HepG2 (cell line): Measurements from ENCODE around the gene WDR31. TPM values are rescaled to one million over a fixed set of nuclear protein-coding genes. Genes with fewer than 3 reads are reported as not detected.

Experiments used
- ATAC-seq: fragments of 200-7000 bp; cut with Tn5 transposase; 3 replicates; pipeline ENCODE4 v1.9.1; 2020; ENCODE audit warnings: mild to moderate bottlenecking, moderate library complexity
- BruUV-seq: library from RNA; stranded (reverse); fragments of 400-500 nt; replicated peaks from 2 replicates; lab custom pipeline; 2021; lab: Mats Ljungman, UMichigan
- CTCF ChIA-PET: fragments of 300-600 bp; formaldehyde crosslinking; extraction: SDS; loops from one replicate; lab custom pipeline; 2021; ENCODE audit warnings: low total read pairs, inconsistent platforms, low intra/inter-chr PET ratio; lab: Yijun Ruan, JAX
- POLR2A ChIA-PET: fragments of 350-600 bp; sonication (Branson Sonifier 250); formaldehyde crosslinking; loops from one replicate; lab custom pipeline; 2020; ENCODE audit warnings: antibody characterized with exemption, inconsistent platforms; lab: Yijun Ruan, JAX
- DNase-seq: peaks from one replicate; pipeline ENCODE4 v3.0.0-alpha.2; 2015; ENCODE audit warnings: low spot score
- FAIRE-seq: peaks from 3 replicates; lab custom pipeline; 2011; peaks lifted over from hg19 to GRCh38; lab: Jason Lieb, UNC
- H2AFZ ChIP-seq: one replicate; pipeline ENCODE4 v1.6.1; 2011; ENCODE audit warnings: low read length, inconsistent platforms
- H3K27ac ChIP-seq: fragments of 300-600 bp; 3 replicates; pipeline ENCODE4 v1.8.0; 2011; ENCODE audit warnings: mixed run types, mild to moderate bottlenecking, mixed read lengths, low read length, inconsistent platforms; ENCODE audit not compliant: insufficient read depth; ENCODE audit errors: extremely low read length
- H3K27me3 ChIP-seq, 2 experiments: fragments of 200-600 bp in 1 of 2; 2 replicates in 1 of 2; 3 replicates in 1 of 2; pipeline versions ENCODE4 v1.6.0 to v1.8.0; 2011; ENCODE audit warnings: low read length in 2 of 2, mild to moderate bottlenecking in 2 of 2, moderate library complexity in 2 of 2, inconsistent platforms in 1 of 2; ENCODE audit not compliant: insufficient read depth in 2 of 2, control insufficient read depth in 1 of 2
- H3K36me3 ChIP-seq, 2 experiments: fragments of 200-600 bp in 1 of 2; replicated peaks in 1 of 2; 2 replicates in 1 of 2; 3 replicates in 1 of 2; pipeline versions ENCODE4 v1.5.1 to v1.8.0; 2011; ENCODE audit warnings: low read length in 2 of 2, inconsistent platforms in 1 of 2; ENCODE audit not compliant: insufficient read depth in 2 of 2, control insufficient read depth in 1 of 2
- H3K4me1 ChIP-seq: 2 replicates; pipeline ENCODE4 v1.5.1; 2012; ENCODE audit warnings: low read length, inconsistent platforms; ENCODE audit not compliant: insufficient read depth
- H3K4me2 ChIP-seq: 2 replicates; pipeline ENCODE4 v1.6.0; 2011; ENCODE audit warnings: low read depth, low read length, inconsistent platforms
- H3K4me3 ChIP-seq, 3 experiments: fragments of 200-600 bp in 1 of 3; sonication (generic), shearing (Covaris generic) in 1 of 3; replicated peaks in 1 of 3; 2 replicates each; pipeline ENCODE4 v1.5.1; 2011 to 2016; ENCODE audit warnings: low read length in 3 of 3, inconsistent platforms in 2 of 3, low read depth in 2 of 3, mild to moderate bottlenecking in 2 of 3, control low read depth in 1 of 3, mixed read lengths in 1 of 3; ENCODE audit not compliant: insufficient read depth in 1 of 3
- H3K79me2 ChIP-seq: one replicate; pipeline ENCODE4 v1.6.1; 2011; ENCODE audit warnings: low read length, inconsistent platforms; ENCODE audit not compliant: insufficient read depth
- H3K9ac ChIP-seq: 2 replicates; pipeline ENCODE4 v1.6.0; 2011; ENCODE audit warnings: mild to moderate bottlenecking, low read depth, low read length, inconsistent platforms; ENCODE audit not compliant: insufficient read depth
- H3K9me3 ChIP-seq: 2 replicates; pipeline ENCODE4 v1.5.1; 2012; ENCODE audit warnings: mild to moderate bottlenecking, low read length
- H4K20me1 ChIP-seq: 2 replicates; pipeline ENCODE4 v1.6.0; 2011; ENCODE audit warnings: inconsistent platforms, mild to moderate bottlenecking, low read length, moderate library complexity; ENCODE audit not compliant: insufficient read depth
- ATAD3A ChIP-seq: sonication (generic); formaldehyde crosslinking; IDR thresholded peaks from 2 replicates; pipeline ENCODE4 v1.4.0; 2020; ENCODE audit warnings: missing genetic modification reagents
- BRD4 ChIP-seq: sonication (generic); formaldehyde crosslinking; IDR thresholded peaks from 2 replicates; pipeline ENCODE4 v1.4.0; 2020; ENCODE audit warnings: missing genetic modification reagents
- ELF3 ChIP-seq: IDR thresholded peaks from 2 replicates; pipeline ENCODE4 v1.6.1; 2016; ENCODE audit warnings: missing genetic modification reagents, missing compliant biosample characterization
- ONECUT2 ChIP-seq: sonication (generic); formaldehyde crosslinking; IDR thresholded peaks from 2 replicates; pipeline ENCODE4 v1.4.0; 2020; ENCODE audit warnings: missing genetic modification reagents
- PHB2 ChIP-seq: fragments of 450-650 bp; IDR thresholded peaks from 2 replicates; pipeline ENCODE4 v1.6.1; 2018; ENCODE audit not compliant: partially characterized antibody
- ZNF644 ChIP-seq: IDR thresholded peaks from 2 replicates; pipeline ENCODE4 v1.6.1; 2016; ENCODE audit warnings: low read depth
- ZSCAN30 ChIP-seq: sonication (generic); formaldehyde crosslinking; IDR thresholded peaks from 2 replicates; pipeline ENCODE4 v1.5.0; 2020; ENCODE audit warnings: mild to moderate bottlenecking, missing genetic modification reagents
- WGBS: methylation state at CpG from one replicate; pipeline ENCODE4 v1.1.6; 2017; ENCODE audit warnings: low lambda C conversion rate; 5-methylcytosine and 5-hydroxymethylcytosine counted together
- in situ Hi-C: cut with HindIII; loops from 2 replicates; pipeline ENCODE4 v1.10.0; 2017; ENCODE audit warnings: low pct_unique_long_range_greater_than_20kb; ENCODE audit not compliant: extremely low pct_ligation_motif_present
- intact Hi-C: fragments of 100-400 bp; cut with micrococcal nuclease; formaldehyde crosslinking; loops from one replicate; pipeline ENCODE4 v1.10.0; 2022; ENCODE audit not compliant: unreplicated experiment
- polyA plus RNA-seq, 8 experiments: library from polyadenylated mRNA; depleted of rRNA in 3 of 8; stranded (reverse) in 7 of 8; unstranded in 1 of 8; fragments of >200 nt; fragmentation: Illumina TruSeq in 4 of 8; extraction: Trizol in 4 of 8; gene quantifications; 2 replicates each; pipeline versions ENCODE4 v1.2.1 to v1.2.3, GENCODE V29; 2011 to 2016; ENCODE audit warnings: low read depth in 4 of 8, missing spikeins in 1 of 8, mixed read lengths in 1 of 8; ENCODE audit not compliant: insufficient read depth in 1 of 8
- total RNA-seq, 5 experiments: library from RNA; depleted of rRNA; stranded (reverse); fragments of >200 nt; fragmentation: Illumina TruSeq; extraction: Trizol; gene quantifications; 2 replicates each; pipeline ENCODE4 v1.2.3, GENCODE V29; 2016; ENCODE audit warnings: low read depth in 1 of 5
- TF ChIP-seq, protein P1 (sequence below), 2 experiments: sonication (generic) in 1 of 2; formaldehyde crosslinking in 1 of 2; IDR thresholded peaks; 2 replicates each; pipeline versions ENCODE4 v1.4.0 to v1.6.1; 2018 to 2020; ENCODE audit warnings: missing genetic modification reagents in 2 of 2, borderline replicate concordance in 1 of 2, low read depth in 1 of 2, mild to moderate bottlenecking in 1 of 2, missing biosample characterization in 1 of 2
- TF ChIP-seq, protein P2 (sequence below): sonication (generic); formaldehyde crosslinking; IDR thresholded peaks from 2 replicates; pipeline ENCODE4 v1.5.1; 2020; ENCODE audit warnings: missing genetic modification reagents, mild to moderate bottlenecking, borderline replicate concordance
- TF ChIP-seq, protein P3 (sequence below): sonication (generic); formaldehyde crosslinking; conservative IDR thresholded peaks from 2 replicates; pipeline ENCODE4 v1.8.0; 2022; ENCODE audit warnings: low read depth, missing genetic modification reagents
- TF ChIP-seq, protein P4 (sequence below): IDR thresholded peaks from 2 replicates; pipeline ENCODE4 v1.6.1; 2016; ENCODE audit warnings: missing compliant biosample characterization, missing genetic modification reagents, borderline replicate concordance

Gene WDR31
- total and polyA plus RNA-seq, 2 of the 13 experiments (the other 11 are each of a cell fraction or from before 2014, with no cell fraction given) = 0.33 to 1.7 TPM

DNA sequence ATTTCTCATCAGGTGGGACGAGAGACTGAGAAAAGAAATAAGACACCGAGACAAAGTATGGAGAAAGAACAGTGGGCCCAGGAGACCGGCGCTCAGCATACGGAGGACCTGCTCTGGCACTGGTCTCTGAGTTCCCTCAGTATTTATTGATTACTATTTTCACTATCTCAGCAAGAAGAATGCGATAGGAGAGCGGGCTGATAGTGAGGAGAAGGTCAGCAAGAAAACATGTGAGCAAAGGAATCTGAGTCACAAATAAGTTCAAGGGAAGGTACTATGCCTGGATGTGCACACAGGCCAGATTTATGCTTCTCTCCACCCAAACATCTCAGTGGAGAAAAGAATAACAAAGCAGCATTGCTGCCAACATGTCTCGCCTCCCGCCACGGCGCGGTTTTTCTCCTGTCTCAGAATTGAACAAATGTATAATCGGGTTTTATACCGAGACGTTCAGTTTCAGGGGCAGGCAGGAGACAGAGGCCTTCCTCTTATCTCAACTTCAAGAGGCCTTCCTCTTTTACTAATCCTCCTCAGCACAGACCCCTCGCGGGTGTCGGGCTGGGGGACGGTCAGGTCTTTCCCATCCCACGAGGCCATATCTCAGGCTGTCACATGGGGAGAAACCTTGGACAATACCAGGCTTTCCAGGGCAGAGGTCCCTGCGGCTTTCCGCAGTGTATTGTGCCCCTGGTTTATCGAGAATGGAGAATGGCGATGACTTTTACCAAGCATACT lies 39.2 kb upstream of the WDR31 start (continued):
- 0 out of 2 replicates have a peak, but pooled peaks have one; percentile 8 for TF ChIP-seq ELF3 (CRISPR knock-in tag)
- peak; percentile 62 for TF ChIP-seq ONECUT2 (CRISPR knock-in tag)
- peak; percentile 61; the same call in 1 of the 2 replicates for TF ChIP-seq BRD4 (CRISPR knock-in tag)
- TF ChIP-seq, protein P1, sequence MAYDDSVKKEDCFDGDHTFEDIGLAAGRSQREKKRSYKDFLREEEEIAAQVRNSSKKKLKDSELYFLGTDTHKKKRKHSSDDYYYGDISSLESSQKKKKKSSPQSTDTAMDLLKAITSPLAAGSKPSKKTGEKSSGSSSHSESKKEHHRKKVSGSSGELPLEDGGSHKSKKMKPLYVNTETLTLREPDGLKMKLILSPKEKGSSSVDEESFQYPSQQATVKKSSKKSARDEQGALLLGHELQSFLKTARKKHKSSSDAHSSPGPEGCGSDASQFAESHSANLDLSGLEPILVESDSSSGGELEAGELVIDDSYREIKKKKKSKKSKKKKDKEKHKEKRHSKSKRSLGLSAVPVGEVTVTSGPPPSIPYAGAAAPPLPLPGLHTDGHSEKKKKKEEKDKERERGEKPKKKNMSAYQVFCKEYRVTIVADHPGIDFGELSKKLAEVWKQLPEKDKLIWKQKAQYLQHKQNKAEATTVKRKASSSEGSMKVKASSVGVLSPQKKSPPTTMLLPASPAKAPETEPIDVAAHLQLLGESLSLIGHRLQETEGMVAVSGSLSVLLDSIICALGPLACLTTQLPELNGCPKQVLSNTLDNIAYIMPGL (CRISPR knock-in tag; IDR thresholded peaks at IDR 0.05; ENCODE audit: borderline replicate concordance in 1 of 2, low read depth in 1 of 2) = 0 out of 4 replicates have a peak, but pooled peaks of 1 of the 2 experiments have one; percentile 24
- TF ChIP-seq, all 625 proteins: peak for 44; not testable (repeated sequence) for 581

DNA sequence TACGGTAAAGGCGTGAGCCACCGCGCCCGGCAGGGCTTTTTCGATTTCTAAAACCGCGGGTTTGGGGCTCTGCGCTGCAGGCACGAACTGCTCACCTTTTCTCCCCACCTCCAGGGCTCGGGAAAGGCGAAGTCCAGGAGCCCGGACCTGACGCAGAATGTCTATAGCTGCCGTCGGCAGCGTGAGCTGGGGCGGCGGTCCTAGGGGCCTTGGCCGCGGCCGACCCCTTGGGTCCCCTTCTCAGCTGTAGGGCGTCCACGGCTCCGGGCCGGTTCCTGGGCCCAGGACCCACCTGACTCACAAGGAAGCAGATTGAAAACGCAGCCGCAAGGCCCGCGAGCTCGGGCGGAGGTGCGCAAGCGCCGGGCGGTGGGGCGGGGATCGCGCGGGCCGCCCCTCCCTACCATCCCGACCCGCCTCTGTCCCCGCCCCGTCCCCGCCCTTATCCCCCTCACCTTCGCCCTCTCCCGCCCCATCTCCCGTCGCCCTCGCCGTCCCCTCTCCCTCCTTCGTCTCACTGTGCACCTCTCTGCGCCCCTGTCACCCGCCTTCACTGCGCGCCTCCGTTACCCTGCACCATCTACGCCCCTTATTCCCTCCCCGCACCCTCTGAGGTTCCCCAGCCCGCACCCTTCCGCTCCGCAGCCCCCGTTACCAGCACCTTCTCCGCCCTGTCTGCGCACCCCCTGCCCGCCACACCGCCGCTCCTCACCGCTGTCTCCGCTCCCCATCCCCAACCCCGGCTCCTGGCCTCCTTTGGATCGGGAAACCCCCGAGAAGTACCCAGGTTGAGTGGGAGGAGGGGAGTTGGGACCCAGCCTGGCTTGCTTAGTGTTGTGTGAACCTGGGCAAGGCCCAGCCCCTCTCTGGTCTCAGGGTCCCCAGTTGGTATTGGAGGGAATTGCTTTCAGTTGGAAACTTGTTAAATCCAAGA lies 36.8 kb upstream of the WDR31 start, which contains the start of gene HDHD3:
HDHD3 (minus strand) TSS at position 353 of the 934 bp plus-strand sequence. CDS start 2,632 bp downstream, outside the sequence.
- BruUV-seq = no TSS peak
- no peaks in the 10 kb centered on the region for H3K9me3 ChIP-seq
- H3K4me2 ChIP-seq = peak within 1 kb of the TSS; percentile 90
- in situ Hi-C loops (no loop called here), intact Hi-C loops (loop anchor here (1.0 kb wide), 1 partner anchor 24 kb away; the partner anchor contains the start of gene ALAD)
- peaks cover 16% of the 10 kb centered on the region for H4K20me1 ChIP-seq
- H2AFZ ChIP-seq = no peak within 1 kb of the TSS
- FAIRE-seq (no peak), DNase-seq (peak; percentile 71), ATAC-seq (peak; percentile 83)
- H3K27me3 ChIP-seq = no peaks in the 10 kb centered on the region
- H3K4me1 ChIP-seq = peaks cover 80% of the 10 kb centered on the region
- ChIA-PET POLR2A (interaction anchor here (0.7 to 3.5 kb wide), 9 partner anchors 11 to 187 kb away, joined by 3 to 35 read pairs (median 7); partner anchors contain the start of genes ALAD, C9orf43, POLE3 and WDR31), CTCF (no interaction called here)
- peak within 1 kb of the TSS; percentile 80 to 99 (median 84) for H3K4me3 ChIP-seq
- peaks cover 4 to 10% of the 10 kb centered on the region in 2 experiments; a peak in 3 of 5 replicates for H3K36me3 ChIP-seq
- H3K9ac ChIP-seq = peak within 1 kb of the TSS; percentile 89
- H3K27ac ChIP-seq = peak within 1 kb of the TSS; percentile 94
- WGBS = under 1% methylated on average over 48 of the region's 74 CpGs
- peaks cover 15% of the 10 kb centered on the region for H3K79me2 ChIP-seq
- TF ChIP-seq, protein P2, sequence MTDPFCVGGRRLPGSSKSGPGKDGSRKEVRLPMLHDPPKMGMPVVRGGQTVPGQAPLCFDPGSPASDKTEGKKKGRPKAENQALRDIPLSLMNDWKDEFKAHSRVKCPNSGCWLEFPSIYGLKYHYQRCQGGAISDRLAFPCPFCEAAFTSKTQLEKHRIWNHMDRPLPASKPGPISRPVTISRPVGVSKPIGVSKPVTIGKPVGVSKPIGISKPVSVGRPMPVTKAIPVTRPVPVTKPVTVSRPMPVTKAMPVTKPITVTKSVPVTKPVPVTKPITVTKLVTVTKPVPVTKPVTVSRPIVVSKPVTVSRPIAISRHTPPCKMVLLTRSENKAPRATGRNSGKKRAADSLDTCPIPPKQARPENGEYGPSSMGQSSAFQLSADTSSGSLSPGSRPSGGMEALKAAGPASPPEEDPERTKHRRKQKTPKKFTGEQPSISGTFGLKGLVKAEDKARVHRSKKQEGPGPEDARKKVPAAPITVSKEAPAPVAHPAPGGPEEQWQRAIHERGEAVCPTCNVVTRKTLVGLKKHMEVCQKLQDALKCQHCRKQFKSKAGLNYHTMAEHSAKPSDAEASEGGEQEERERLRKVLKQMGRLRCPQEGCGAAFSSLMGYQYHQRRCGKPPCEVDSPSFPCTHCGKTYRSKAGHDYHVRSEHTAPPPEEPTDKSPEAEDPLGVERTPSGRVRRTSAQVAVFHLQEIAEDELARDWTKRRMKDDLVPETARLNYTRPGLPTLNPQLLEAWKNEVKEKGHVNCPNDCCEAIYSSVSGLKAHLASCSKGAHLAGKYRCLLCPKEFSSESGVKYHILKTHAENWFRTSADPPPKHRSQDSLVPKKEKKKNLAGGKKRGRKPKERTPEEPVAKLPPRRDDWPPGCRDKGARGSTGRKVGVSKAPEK = no peak
- TF ChIP-seq, protein P3, sequence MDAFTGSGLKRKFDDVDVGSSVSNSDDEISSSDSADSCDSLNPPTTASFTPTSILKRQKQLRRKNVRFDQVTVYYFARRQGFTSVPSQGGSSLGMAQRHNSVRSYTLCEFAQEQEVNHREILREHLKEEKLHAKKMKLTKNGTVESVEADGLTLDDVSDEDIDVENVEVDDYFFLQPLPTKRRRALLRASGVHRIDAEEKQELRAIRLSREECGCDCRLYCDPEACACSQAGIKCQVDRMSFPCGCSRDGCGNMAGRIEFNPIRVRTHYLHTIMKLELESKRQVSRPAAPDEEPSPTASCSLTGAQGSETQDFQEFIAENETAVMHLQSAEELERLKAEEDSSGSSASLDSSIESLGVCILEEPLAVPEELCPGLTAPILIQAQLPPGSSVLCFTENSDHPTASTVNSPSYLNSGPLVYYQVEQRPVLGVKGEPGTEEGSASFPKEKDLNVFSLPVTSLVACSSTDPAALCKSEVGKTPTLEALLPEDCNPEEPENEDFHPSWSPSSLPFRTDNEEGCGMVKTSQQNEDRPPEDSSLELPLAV (CRISPR knock-in tag) = no peak
- TF ChIP-seq ZSCAN30 (CRISPR knock-in tag) (no peak), PHB2 (no peak), ZNF644 (CRISPR knock-in tag) (no peak), ATAD3A (no peak)
- TF ChIP-seq, protein P4, sequence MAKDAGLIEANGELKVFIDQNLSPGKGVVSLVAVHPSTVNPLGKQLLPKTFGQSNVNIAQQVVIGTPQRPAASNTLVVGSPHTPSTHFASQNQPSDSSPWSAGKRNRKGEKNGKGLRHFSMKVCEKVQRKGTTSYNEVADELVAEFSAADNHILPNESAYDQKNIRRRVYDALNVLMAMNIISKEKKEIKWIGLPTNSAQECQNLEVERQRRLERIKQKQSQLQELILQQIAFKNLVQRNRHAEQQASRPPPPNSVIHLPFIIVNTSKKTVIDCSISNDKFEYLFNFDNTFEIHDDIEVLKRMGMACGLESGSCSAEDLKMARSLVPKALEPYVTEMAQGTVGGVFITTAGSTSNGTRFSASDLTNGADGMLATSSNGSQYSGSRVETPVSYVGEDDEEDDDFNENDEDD (CRISPR knock-in tag) = peak; percentile 59; the same call in 1 of the 2 replicates
